Ammon's horn (tissue), 1 donor: ENCODE measurements around the gene GAPDH.
"Not testable (repeated sequence)": the region's sequence is repeated elsewhere in the genome, so short reads cannot be mapped to it uniquely, and the experiment has no call there.

Source experiments
- DNase-seq: peaks from one replicate; pipeline ENCODE4 v3.0.0-alpha.2; 2016; ENCODE audit warnings: low spot score

GAPDH gene

GRCh38 chr12:6533923-6534694, at the start of gene GAPDH:
GAPDH (plus strand) TSS chr12:6534517; CDS start chr12:6534833, 316 bp downstream.
- peak; percentile 98 for DNase-seq

GRCh38 chr12:6488240-6488639, 46.1 kb upstream of the GAPDH start:
- DNase-seq, result no peak

- no peak for DNase-seq
These were observed 44.9 kb upstream of the GAPDH start for GRCh38 chr12:6489449-6489848.

- DNase-seq, result not testable (repeated sequence)
These were observed 43.6 kb upstream of the GAPDH start for GRCh38 chr12:6490673-6491072.

- DNase-seq, result peak; percentile 97
These were observed 41.4 kb upstream of the GAPDH start, which contains the start of gene MRPL51 for GRCh38 chr12:6492838-6493496. MRPL51 (minus strand) TSS chr12:6493262; CDS start chr12:6493136, 126 bp downstream.

- DNase-seq, result peak; percentile 98
These were observed 40.6 kb upstream of the GAPDH start, which contains the start of gene NCAPD2 for GRCh38 chr12:6493497-6494257. NCAPD2 (plus strand) TSS chr12:6494102; CDS start chr12:6495099, 997 bp downstream.

GRCh38 chr12:6494258-6494743, 40.0 kb upstream of the GAPDH start:
- no peak for DNase-seq

GRCh38 chr12:6494968-6495367, 39.3 kb upstream of the GAPDH start:
- no peak for DNase-seq

- peak; percentile 59 for DNase-seq
These were observed 37.0 kb upstream of the GAPDH start for GRCh38 chr12:6497291-6497690.

- DNase-seq, result no peak
These were observed 33.9 kb upstream of the GAPDH start for GRCh38 chr12:6500466-6500865.

GRCh38 chr12:6507102-6507998, 27.0 kb upstream of the GAPDH start:
- no peak for DNase-seq

GRCh38 chr12:6508087-6508486, 26.2 kb upstream of the GAPDH start:
- DNase-seq, result no peak

GRCh38 chr12:6520186-6520585, 14.1 kb upstream of the GAPDH start:
- DNase-seq, result no peak

- DNase-seq, result no peak
These were observed 12.1 kb upstream of the GAPDH start for GRCh38 chr12:6522193-6522592.

GRCh38 chr12:6523708-6524107, 10.6 kb upstream of the GAPDH start:
- no peak for DNase-seq

- no peak for DNase-seq
These were observed 9.7 kb upstream of the GAPDH start for GRCh38 chr12:6524648-6525047.

- DNase-seq, result no peak
These were observed 8.1 kb upstream of the GAPDH start for GRCh38 chr12:6526201-6526600.

- DNase-seq, result no peak
These were observed 7.4 kb upstream of the GAPDH start for GRCh38 chr12:6526766-6527525.

GRCh38 chr12:6527711-6528110, 6.6 kb upstream of the GAPDH start:
- DNase-seq, result no peak

GRCh38 chr12:6528539-6529235, 5.6 kb upstream of the GAPDH start:
- no peak for DNase-seq
